Lower leg skin (tissue), 4 donors: ENCODE measurements around the gene STX16. TPM values are rescaled to one million over a fixed set of nuclear protein-coding genes. Genes with fewer than 3 reads are reported as not detected.

Experiments used
- DNase-seq, 2 donors: peaks; one replicate each; pipeline ENCODE4 v3.0.0-alpha.2; 2019; ENCODE audit warnings: low spot score in 2 of 2
- H3K4me3 ChIP-seq: fragments of 200-600 bp; sonication (generic); 2 replicates; pipeline ENCODE4 v1.5.1; 2017; ENCODE audit warnings: mild to moderate bottlenecking, low read depth; ENCODE audit not compliant: poor library complexity, severe bottlenecking
- CTCF ChIP-seq, 3 donors: fragments of 450-650 bp; IDR thresholded peaks; one replicate each; pipeline ENCODE4 v1.5.1; 2016; ENCODE audit warnings: antibody characterized with exemption in 3 of 3, mild to moderate bottlenecking in 3 of 3, moderate library complexity in 2 of 3
- POLR2A ChIP-seq, 2 donors: fragments of 450-650 bp; IDR thresholded peaks; one replicate each; pipeline ENCODE4 v1.6.1; 2016 to 2017; ENCODE audit warnings: antibody characterized with exemption in 2 of 2, mild to moderate bottlenecking in 1 of 2, moderate library complexity in 1 of 2
- WGBS, 2 donors: methylation state at CpG; one replicate each; pipeline ENCODE4 v1.1.5; 2018; 5-methylcytosine and 5-hydroxymethylcytosine counted together
- intact Hi-C: fragments of 100-400 bp; cut with DNase I; formaldehyde crosslinking; loops from one replicate; pipeline ENCODE4 v1.15.0; 2023; ENCODE audit warnings: low total_unique reads
- total RNA-seq, 4 donors: library from RNA; depleted of rRNA; stranded (reverse); fragments of >200 nt; gene quantifications; one replicate each; pipeline ENCODE4 v1.1.0, GENCODE V29; 2016

STX16 gene
- total RNA-seq, 4 donors from 2014 or later = 36.0 to 52.1 (median 44.2) TPM

GRCh38 chr20:58621906-58622548 lies 29.1 kb upstream of the STX16 start:
- intact Hi-C loops = no loop called here
- DNase-seq = no peak
- TF ChIP-seq POLR2A (IDR thresholded peaks at IDR 0.05) (no peak), CTCF (IDR thresholded peaks at IDR 0.05) (no peak)
- no peak overlapping the region for H3K4me3 ChIP-seq
- 93% methylated on average over 9 of the region's 9 CpGs for WGBS, 2 donors

- DNase-seq = no peak
- no peak for TF ChIP-seq POLR2A (IDR thresholded peaks at IDR 0.05)
- no peak for TF ChIP-seq CTCF (IDR thresholded peaks at IDR 0.05)
- intact Hi-C loops = no loop called here
- 90% methylated on average over 13 of the region's 13 CpGs for WGBS, 2 donors
- no peak overlapping the region for H3K4me3 ChIP-seq
Observed at GRCh38 chr20:58622671-58623578, 28.2 kb upstream of the STX16 start.

- H3K4me3 ChIP-seq = no peak overlapping the region
- 67 to 69% methylated on average over 29 of the region's 29 CpGs for WGBS, 2 donors
- DNase-seq = no peak
- intact Hi-C loops = no loop called here
- TF ChIP-seq POLR2A (IDR thresholded peaks at IDR 0.05) = no peak
- TF ChIP-seq CTCF (IDR thresholded peaks at IDR 0.05) = peak in 1 of 3 donors; percentile 68
Observed at GRCh38 chr20:58623579-58624473, 27.3 kb upstream of the STX16 start.

- H3K4me3 ChIP-seq = no peak overlapping the region
- TF ChIP-seq POLR2A (IDR thresholded peaks at IDR 0.05) (no peak), CTCF (IDR thresholded peaks at IDR 0.05) (no peak)
- no peak for DNase-seq
- WGBS, 2 donors = 89 to 93% methylated on average over 10 of the region's 10 CpGs
- intact Hi-C loops = no loop called here
Observed at GRCh38 chr20:58624687-58625086, 26.4 kb upstream of the STX16 start.

- H3K4me3 ChIP-seq = no peak overlapping the region
- WGBS, 2 donors = 62 to 72% methylated on average over 6 of the region's 6 CpGs
- intact Hi-C loops = no loop called here
- no peak for DNase-seq
- TF ChIP-seq CTCF (IDR thresholded peaks at IDR 0.05) (no peak), POLR2A (IDR thresholded peaks at IDR 0.05) (no peak)
Observed at GRCh38 chr20:58625585-58625984, 25.5 kb upstream of the STX16 start.
